WTC11 (cell line): ENCODE measurements around the gene UBE4A. TPM values are rescaled to one million over a fixed set of nuclear protein-coding genes. Genes with fewer than 3 reads are reported as not detected.

Experiments
- ATAC-seq: fragments of 200-7000 bp; cut with Tn5 transposase; 2 replicates; pipeline ENCODE4 v1.10.0; 2021; ENCODE audit warnings: mild to moderate bottlenecking, moderate library complexity
- CTCF ChIA-PET: fragments of 300-600 bp; sonication (Branson Sonifier 250); formaldehyde crosslinking; loops from one replicate; lab custom pipeline; 2021; ENCODE audit warnings: antibody characterized with exemption; lab: Charles Lee
- POLR2A ChIA-PET: fragments of 350-600 bp; sonication (Branson Sonifier 250); formaldehyde crosslinking; loops from one replicate; lab custom pipeline; 2021; ENCODE audit warnings: antibody characterized with exemption; lab: Charles Lee
- DNase-seq: peaks from one replicate; pipeline ENCODE4 v3.0.0; 2021; ENCODE audit warnings: low spot score
- H3K27ac Mint-ChIP-seq: 2 replicates; pipeline ENCODE4 v1.8.0; 2021; ENCODE audit warnings: mixed read lengths
- H3K27me3 Mint-ChIP-seq: 2 replicates; pipeline ENCODE4 v1.8.0; 2021; ENCODE audit warnings: low read depth, mild to moderate bottlenecking, moderate library complexity, mixed read lengths
- H3K36me3 Mint-ChIP-seq: 2 replicates; pipeline ENCODE4 v1.8.0; 2021; ENCODE audit warnings: mixed read lengths
- H3K4me1 Mint-ChIP-seq: 2 replicates; pipeline ENCODE4 v1.8.0; 2022; ENCODE audit warnings: mixed read lengths
- H3K4me3 Mint-ChIP-seq: 2 replicates; pipeline ENCODE4 v1.8.0; 2021; ENCODE audit warnings: mild to moderate bottlenecking, moderate library complexity, mixed read lengths
- H3K9me3 Mint-ChIP-seq: 2 replicates; pipeline ENCODE4 v1.8.0; 2021; ENCODE audit warnings: mixed read lengths
- ATF1 ChIP-seq: sonication (generic); formaldehyde crosslinking; IDR thresholded peaks from 2 replicates; pipeline ENCODE4 v1.8.1; 2023; ENCODE audit warnings: mild to moderate bottlenecking, moderate library complexity, missing genetic modification reagents
- CREB1 ChIP-seq: sonication (generic); formaldehyde crosslinking; IDR thresholded peaks from 2 replicates; pipeline ENCODE4 v1.8.0; 2023; ENCODE audit warnings: mild to moderate bottlenecking, missing genetic modification reagents
- ESRRA ChIP-seq: sonication (generic); formaldehyde crosslinking; IDR thresholded peaks from 2 replicates; pipeline ENCODE4 v1.8.1; 2022; ENCODE audit warnings: mild to moderate bottlenecking, missing genetic modification reagents, borderline replicate concordance
- ETV6 ChIP-seq: sonication (generic); formaldehyde crosslinking; IDR thresholded peaks from 2 replicates; pipeline ENCODE4 v1.8.1; 2022; ENCODE audit warnings: mild to moderate bottlenecking, missing genetic modification reagents
- FOXJ3 ChIP-seq: sonication (generic); formaldehyde crosslinking; IDR thresholded peaks from 2 replicates; pipeline ENCODE4 v1.9.0; 2021; ENCODE audit warnings: missing genetic modification reagents, mild to moderate bottlenecking, borderline replicate concordance
- FOXK1 ChIP-seq: sonication (generic); formaldehyde crosslinking; IDR thresholded peaks from 2 replicates; pipeline ENCODE4 v1.8.0; 2022; ENCODE audit warnings: mild to moderate bottlenecking, moderate library complexity, missing genetic modification reagents
- IRF2 ChIP-seq: sonication (generic); formaldehyde crosslinking; IDR thresholded peaks from 2 replicates; pipeline ENCODE4 v1.8.0; 2022; ENCODE audit warnings: low read depth, missing genetic modification reagents, borderline replicate concordance
- NFATC4 ChIP-seq: fragments of 250-450 bp; sonication (Bioruptor Pico); IDR thresholded peaks from 2 replicates; pipeline ENCODE4 v1.9.0; 2021; ENCODE audit warnings: mild to moderate bottlenecking
- RELA ChIP-seq: sonication (generic); formaldehyde crosslinking; IDR thresholded peaks from 2 replicates; pipeline ENCODE4 v1.8.1; 2022; ENCODE audit warnings: missing genetic modification reagents, mild to moderate bottlenecking, borderline replicate concordance
- ZNF138 ChIP-seq: sonication (generic); formaldehyde crosslinking; conservative IDR thresholded peaks from 2 replicates; pipeline ENCODE4 v1.8.1; 2022; ENCODE audit warnings: mild to moderate bottlenecking, moderate library complexity, missing genetic modification reagents
- ZNF263 ChIP-seq: sonication (generic); formaldehyde crosslinking; IDR thresholded peaks from 2 replicates; pipeline ENCODE4 v1.8.1; 2022; ENCODE audit warnings: low read depth, mild to moderate bottlenecking, moderate library complexity, missing genetic modification reagents
- total RNA-seq: library from RNA; stranded (reverse); gene quantifications from 3 replicates; pipeline ENCODE4 v1.2.3, GENCODE V29; 2021
- TF ChIP-seq, protein P1 (sequence below): sonication (generic); formaldehyde crosslinking; IDR thresholded peaks from 2 replicates; pipeline ENCODE4 v1.8.0; 2022; ENCODE audit warnings: mild to moderate bottlenecking, missing genetic modification reagents
- TF ChIP-seq, protein P2 (sequence below): fragments of 250-450 bp; sonication (Bioruptor Pico); IDR thresholded peaks from 2 replicates; pipeline ENCODE4 v1.9.0; 2021; ENCODE audit warnings: mild to moderate bottlenecking
- TF ChIP-seq, protein P3 (sequence below): sonication (generic); formaldehyde crosslinking; IDR thresholded peaks from 2 replicates; pipeline ENCODE4 v1.8.1; 2022; ENCODE audit warnings: mild to moderate bottlenecking, missing genetic modification reagents, moderate library complexity, borderline replicate concordance
- TF ChIP-seq, protein P4 (sequence below): sonication (generic); formaldehyde crosslinking; conservative IDR thresholded peaks from 2 replicates; pipeline ENCODE4 v1.8.1; 2022; ENCODE audit warnings: mild to moderate bottlenecking, missing genetic modification reagents
- TF ChIP-seq, protein P5 (sequence below): sonication (generic); formaldehyde crosslinking; conservative IDR thresholded peaks from 2 replicates; pipeline ENCODE4 v1.8.1; 2023; ENCODE audit warnings: mild to moderate bottlenecking, low read depth, missing genetic modification reagents, moderate library complexity
- TF ChIP-seq, protein P6 (sequence below): sonication (generic); formaldehyde crosslinking; IDR thresholded peaks from 2 replicates; pipeline ENCODE4 v1.8.1; 2022; ENCODE audit warnings: low read depth, missing genetic modification reagents, borderline replicate concordance
- TF ChIP-seq, protein P7 (sequence below): sonication (generic); formaldehyde crosslinking; IDR thresholded peaks from 2 replicates; pipeline ENCODE4 v1.8.1; 2022; ENCODE audit warnings: missing genetic modification reagents, borderline replicate concordance
- TF ChIP-seq, protein P8 (sequence below): sonication (generic); formaldehyde crosslinking; IDR thresholded peaks from 2 replicates; pipeline ENCODE4 v1.8.1; 2022; ENCODE audit warnings: low read depth, mild to moderate bottlenecking, moderate library complexity, missing genetic modification reagents, borderline replicate concordance
- TF ChIP-seq, protein P9 (sequence below): sonication (generic); formaldehyde crosslinking; IDR thresholded peaks from 2 replicates; pipeline ENCODE4 v1.8.0; 2022; ENCODE audit warnings: mild to moderate bottlenecking, missing genetic modification reagents

Gene UBE4A
- total RNA-seq, 1 experiment from 2014 or later: 31.0 TPM

DNA sequence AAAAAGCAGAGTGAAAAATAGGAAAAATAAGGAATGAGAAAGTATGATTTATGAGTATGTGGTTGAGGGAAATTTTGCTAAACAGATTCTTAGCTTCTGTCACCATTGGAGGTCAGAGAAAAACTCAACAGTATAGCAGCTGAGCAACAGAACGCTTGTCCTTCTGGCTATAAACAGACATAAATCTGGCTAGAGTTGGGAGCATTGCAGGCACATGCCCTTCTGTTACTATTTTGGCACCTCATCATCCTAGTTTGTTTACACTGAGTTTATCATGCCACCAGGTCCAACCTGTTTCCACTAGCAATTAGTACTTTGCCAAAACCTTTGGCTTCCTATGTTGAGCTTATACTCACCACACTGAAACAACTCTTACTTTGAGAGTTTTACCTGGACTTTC, 6.9 kb downstream of the UBE4A start (continued):
- TF ChIP-seq ATF1: no peak

DNA sequence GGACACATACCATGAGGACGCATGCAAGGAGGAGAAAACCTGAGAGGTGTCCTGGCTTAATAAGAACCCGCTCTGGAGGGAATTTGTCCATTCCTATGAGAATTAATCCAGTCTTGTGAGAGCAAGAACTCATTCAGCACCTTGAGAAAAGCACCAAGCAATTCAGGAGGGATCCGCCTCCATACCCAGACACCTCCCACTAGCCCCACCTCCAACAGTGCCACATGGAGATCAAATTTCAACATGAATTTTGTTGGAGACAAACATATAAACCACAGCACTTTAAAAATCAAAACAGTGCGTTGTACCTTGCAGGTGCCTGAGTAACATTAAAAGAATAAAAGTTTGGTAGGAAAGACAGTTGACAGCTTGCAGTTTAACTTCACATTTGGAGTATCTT, 11.4 kb downstream of the UBE4A start:
- H3K27ac Mint-ChIP-seq: no peak overlapping the region
- peaks cover 65% of the 10 kb centered on the region for H3K36me3 Mint-ChIP-seq
- POLR2A ChIA-PET: no interaction called here
- H3K27me3 Mint-ChIP-seq: no peaks in the 10 kb centered on the region
- no peaks in the 10 kb centered on the region for H3K9me3 Mint-ChIP-seq
- CTCF ChIA-PET: no interaction called here
- H3K4me1 Mint-ChIP-seq: 0 out of 2 replicates have a peak, but pooled peaks cover 4% of the 10 kb centered on the region
- DNase-seq (no peak), ATAC-seq (no peak)
- TF ChIP-seq, protein P1, sequence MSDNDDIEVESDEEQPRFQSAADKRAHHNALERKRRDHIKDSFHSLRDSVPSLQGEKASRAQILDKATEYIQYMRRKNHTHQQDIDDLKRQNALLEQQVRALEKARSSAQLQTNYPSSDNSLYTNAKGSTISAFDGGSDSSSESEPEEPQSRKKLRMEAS (CRISPR knock-in tag): no peak
- TF ChIP-seq FOXK1 (no peak), ZNF263 (CRISPR knock-in tag) (no peak), NFATC4 (CRISPR knock-in tag) (no peak), ATF1 (no peak), RELA (no peak), FOXJ3 (CRISPR knock-in tag) (no peak), IRF2 (CRISPR knock-in tag) (no peak)
- TF ChIP-seq, protein P2, sequence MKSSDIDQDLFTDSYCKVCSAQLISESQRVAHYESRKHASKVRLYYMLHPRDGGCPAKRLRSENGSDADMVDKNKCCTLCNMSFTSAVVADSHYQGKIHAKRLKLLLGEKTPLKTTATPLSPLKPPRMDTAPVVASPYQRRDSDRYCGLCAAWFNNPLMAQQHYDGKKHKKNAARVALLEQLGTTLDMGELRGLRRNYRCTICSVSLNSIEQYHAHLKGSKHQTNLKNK (CRISPR knock-in tag): no peak
- H3K4me3 Mint-ChIP-seq: no peak overlapping the region

DNA sequence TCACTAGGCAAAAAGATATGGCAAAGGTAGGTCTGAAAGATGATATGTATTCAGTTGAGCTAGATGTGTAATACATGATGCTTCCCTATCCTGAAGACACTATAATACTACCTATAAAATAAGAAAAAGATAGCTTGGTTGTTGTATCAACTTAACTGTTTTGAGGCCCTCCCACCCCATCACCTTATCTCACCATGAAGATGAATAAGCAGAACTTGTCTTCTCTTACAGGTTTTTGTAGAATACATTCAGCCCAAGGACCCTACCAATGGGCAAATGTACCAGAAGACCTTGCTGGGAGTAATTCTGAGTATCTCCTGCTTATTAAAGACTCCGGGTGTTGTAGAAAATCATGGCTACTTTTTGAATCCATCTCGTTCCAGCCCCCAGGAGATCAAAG, 13.9 kb downstream of the UBE4A start:
- ChIA-PET POLR2A (interaction anchor here (0.6 kb wide), 1 partner anchor 169 kb away, joined by 3 read pairs; no protein-coding TSS in a partner anchor), CTCF (no interaction called here)
- TF ChIP-seq, protein P3, sequence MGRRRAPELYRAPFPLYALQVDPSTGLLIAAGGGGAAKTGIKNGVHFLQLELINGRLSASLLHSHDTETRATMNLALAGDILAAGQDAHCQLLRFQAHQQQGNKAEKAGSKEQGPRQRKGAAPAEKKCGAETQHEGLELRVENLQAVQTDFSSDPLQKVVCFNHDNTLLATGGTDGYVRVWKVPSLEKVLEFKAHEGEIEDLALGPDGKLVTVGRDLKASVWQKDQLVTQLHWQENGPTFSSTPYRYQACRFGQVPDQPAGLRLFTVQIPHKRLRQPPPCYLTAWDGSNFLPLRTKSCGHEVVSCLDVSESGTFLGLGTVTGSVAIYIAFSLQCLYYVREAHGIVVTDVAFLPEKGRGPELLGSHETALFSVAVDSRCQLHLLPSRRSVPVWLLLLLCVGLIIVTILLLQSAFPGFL: no peak
- TF ChIP-seq, protein P4, sequence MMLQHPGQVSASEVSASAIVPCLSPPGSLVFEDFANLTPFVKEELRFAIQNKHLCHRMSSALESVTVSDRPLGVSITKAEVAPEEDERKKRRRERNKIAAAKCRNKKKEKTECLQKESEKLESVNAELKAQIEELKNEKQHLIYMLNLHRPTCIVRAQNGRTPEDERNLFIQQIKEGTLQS (CRISPR knock-in tag): no peak
- TF ChIP-seq, protein P5, sequence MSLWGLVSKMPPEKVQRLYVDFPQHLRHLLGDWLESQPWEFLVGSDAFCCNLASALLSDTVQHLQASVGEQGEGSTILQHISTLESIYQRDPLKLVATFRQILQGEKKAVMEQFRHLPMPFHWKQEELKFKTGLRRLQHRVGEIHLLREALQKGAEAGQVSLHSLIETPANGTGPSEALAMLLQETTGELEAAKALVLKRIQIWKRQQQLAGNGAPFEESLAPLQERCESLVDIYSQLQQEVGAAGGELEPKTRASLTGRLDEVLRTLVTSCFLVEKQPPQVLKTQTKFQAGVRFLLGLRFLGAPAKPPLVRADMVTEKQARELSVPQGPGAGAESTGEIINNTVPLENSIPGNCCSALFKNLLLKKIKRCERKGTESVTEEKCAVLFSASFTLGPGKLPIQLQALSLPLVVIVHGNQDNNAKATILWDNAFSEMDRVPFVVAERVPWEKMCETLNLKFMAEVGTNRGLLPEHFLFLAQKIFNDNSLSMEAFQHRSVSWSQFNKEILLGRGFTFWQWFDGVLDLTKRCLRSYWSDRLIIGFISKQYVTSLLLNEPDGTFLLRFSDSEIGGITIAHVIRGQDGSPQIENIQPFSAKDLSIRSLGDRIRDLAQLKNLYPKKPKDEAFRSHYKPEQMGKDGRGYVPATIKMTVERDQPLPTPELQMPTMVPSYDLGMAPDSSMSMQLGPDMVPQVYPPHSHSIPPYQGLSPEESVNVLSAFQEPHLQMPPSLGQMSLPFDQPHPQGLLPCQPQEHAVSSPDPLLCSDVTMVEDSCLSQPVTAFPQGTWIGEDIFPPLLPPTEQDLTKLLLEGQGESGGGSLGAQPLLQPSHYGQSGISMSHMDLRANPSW: no peak
- TF ChIP-seq, protein P6, sequence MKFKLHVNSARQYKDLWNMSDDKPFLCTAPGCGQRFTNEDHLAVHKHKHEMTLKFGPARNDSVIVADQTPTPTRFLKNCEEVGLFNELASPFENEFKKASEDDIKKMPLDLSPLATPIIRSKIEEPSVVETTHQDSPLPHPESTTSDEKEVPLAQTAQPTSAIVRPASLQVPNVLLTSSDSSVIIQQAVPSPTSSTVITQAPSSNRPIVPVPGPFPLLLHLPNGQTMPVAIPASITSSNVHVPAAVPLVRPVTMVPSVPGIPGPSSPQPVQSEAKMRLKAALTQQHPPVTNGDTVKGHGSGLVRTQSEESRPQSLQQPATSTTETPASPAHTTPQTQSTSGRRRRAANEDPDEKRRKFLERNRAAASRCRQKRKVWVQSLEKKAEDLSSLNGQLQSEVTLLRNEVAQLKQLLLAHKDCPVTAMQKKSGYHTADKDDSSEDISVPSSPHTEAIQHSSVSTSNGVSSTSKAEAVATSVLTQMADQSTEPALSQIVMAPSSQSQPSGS: no peak
- TF ChIP-seq ZNF138 (CRISPR knock-in tag) (no peak), NFATC4 (CRISPR knock-in tag) (no peak)
- ATAC-seq (no peak), DNase-seq (no peak)
- H3K36me3 Mint-ChIP-seq: peaks cover 63% of the 10 kb centered on the region
- H3K9me3 Mint-ChIP-seq: no peaks in the 10 kb centered on the region
- H3K27ac Mint-ChIP-seq: no peak overlapping the region
- no peak overlapping the region for H3K4me3 Mint-ChIP-seq
- 0 out of 2 replicates have a peak, but pooled peaks cover 4% of the 10 kb centered on the region for H3K4me1 Mint-ChIP-seq
- no peaks in the 10 kb centered on the region for H3K27me3 Mint-ChIP-seq

DNA sequence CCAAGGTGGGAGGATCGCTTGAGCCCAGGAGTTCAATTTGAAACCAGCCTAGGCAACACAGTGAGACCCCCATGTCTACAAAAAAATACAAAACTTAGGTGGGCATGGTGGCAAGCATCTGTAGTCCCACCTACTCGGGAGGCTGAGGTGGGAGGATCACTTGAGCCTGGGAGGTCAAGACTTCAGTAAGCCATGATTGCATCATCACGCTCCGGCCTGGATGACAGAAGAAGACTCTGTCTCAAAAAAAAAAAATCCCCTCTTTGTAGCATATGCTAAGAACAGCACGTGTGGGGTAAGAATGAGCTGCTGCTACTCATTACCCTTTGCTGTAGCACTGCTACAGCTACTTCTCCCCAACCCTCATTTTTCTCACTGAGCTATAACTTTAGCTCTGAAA, 14.5 kb downstream of the UBE4A start:
- ATAC-seq (no peak), DNase-seq (no peak)
- no peaks in the 10 kb centered on the region for H3K9me3 Mint-ChIP-seq
- H3K27ac Mint-ChIP-seq: no peak overlapping the region
- no peaks in the 10 kb centered on the region for H3K27me3 Mint-ChIP-seq
- peaks cover 60% of the 10 kb centered on the region for H3K36me3 Mint-ChIP-seq
- H3K4me3 Mint-ChIP-seq: no peak overlapping the region
- ChIA-PET POLR2A (interaction anchor here (0.7 kb wide), 1 partner anchor 17 kb away, joined by 3 read pairs; no protein-coding TSS in a partner anchor), CTCF (no interaction called here)
- 0 out of 2 replicates have a peak, but pooled peaks cover 4% of the 10 kb centered on the region for H3K4me1 Mint-ChIP-seq
- TF ChIP-seq ETV6 (CRISPR knock-in tag) (no peak), CREB1 (CRISPR knock-in tag) (no peak), ESRRA (CRISPR knock-in tag) (no peak)
- TF ChIP-seq, protein P7, sequence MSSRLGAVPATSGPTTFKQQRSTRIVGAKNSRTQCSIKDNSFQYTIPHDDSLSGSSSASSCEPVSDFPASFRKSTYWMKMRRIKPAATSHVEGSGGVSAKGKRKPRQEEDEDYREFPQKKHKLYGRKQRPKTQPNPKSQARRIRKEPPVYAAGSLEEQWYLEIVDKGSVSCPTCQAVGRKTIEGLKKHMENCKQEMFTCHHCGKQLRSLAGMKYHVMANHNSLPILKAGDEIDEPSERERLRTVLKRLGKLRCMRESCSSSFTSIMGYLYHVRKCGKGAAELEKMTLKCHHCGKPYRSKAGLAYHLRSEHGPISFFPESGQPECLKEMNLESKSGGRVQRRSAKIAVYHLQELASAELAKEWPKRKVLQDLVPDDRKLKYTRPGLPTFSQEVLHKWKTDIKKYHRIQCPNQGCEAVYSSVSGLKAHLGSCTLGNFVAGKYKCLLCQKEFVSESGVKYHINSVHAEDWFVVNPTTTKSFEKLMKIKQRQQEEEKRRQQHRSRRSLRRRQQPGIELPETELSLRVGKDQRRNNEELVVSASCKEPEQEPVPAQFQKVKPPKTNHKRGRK: no peak
- TF ChIP-seq, protein P4 (CRISPR knock-in tag): no peak
- TF ChIP-seq, protein P8, sequence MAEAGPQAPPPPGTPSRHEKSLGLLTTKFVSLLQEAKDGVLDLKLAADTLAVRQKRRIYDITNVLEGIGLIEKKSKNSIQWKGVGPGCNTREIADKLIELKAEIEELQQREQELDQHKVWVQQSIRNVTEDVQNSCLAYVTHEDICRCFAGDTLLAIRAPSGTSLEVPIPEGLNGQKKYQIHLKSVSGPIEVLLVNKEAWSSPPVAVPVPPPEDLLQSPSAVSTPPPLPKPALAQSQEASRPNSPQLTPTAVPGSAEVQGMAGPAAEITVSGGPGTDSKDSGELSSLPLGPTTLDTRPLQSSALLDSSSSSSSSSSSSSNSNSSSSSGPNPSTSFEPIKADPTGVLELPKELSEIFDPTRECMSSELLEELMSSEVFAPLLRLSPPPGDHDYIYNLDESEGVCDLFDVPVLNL: no peak
- TF ChIP-seq, protein P9, sequence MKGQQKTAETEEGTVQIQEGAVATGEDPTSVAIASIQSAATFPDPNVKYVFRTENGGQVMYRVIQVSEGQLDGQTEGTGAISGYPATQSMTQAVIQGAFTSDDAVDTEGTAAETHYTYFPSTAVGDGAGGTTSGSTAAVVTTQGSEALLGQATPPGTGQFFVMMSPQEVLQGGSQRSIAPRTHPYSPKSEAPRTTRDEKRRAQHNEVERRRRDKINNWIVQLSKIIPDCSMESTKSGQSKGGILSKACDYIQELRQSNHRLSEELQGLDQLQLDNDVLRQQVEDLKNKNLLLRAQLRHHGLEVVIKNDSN (CRISPR knock-in tag): no peak
